Gastrocnemius medialis (tissue), 4 donors: Measurements from ENCODE around the gene TNFSF13. TPM values are rescaled to one million over a fixed set of nuclear protein-coding genes. Genes with fewer than 3 reads are reported as not detected.

Experiments
- ATAC-seq, 2 donors: fragments of 150-250 bp; one replicate each; pipeline ENCODE4 v1.9.1; 2016
- DNase-seq, 2 donors: peaks; one replicate each; pipeline ENCODE4 v3.0.0-alpha.2; 2019
- H3K27ac ChIP-seq, 4 donors: fragments of 200-600 bp; sonication (generic); 1 replicate in 1 of 4; 2 replicates in 3 of 4; pipeline ENCODE4 v1.5.1; 2016 to 2018; ENCODE audit warnings: mild to moderate bottlenecking in 2 of 4, moderate library complexity in 1 of 4
- H3K27me3 ChIP-seq, 3 donors: fragments of 200-600 bp; sonication (generic) in 2 of 3; 1 replicate in 1 of 3; 2 replicates in 2 of 3; pipeline versions ENCODE4 v1.5.1 to v1.6.0; 2016 to 2019; ENCODE audit warnings: mild to moderate bottlenecking in 1 of 3, moderate library complexity in 1 of 3
- H3K36me3 ChIP-seq, 2 donors: fragments of 200-600 bp; sonication (generic) in 1 of 2; one replicate each; pipeline ENCODE4 v1.5.1; 2017 to 2018
- H3K4me1 ChIP-seq, 2 donors: fragments of 200-600 bp; sonication (generic) in 1 of 2; one replicate each; pipeline ENCODE4 v1.5.1; 2016 to 2017; ENCODE audit warnings: mild to moderate bottlenecking in 2 of 2
- H3K4me3 ChIP-seq, 4 donors: fragments of 200-600 bp; sonication (generic) in 3 of 4; 1 replicate in 1 of 4; 2 replicates in 3 of 4; pipeline ENCODE4 v1.5.1; 2016 to 2019; ENCODE audit warnings: mild to moderate bottlenecking in 2 of 4
- H3K9me3 ChIP-seq, 3 donors: fragments of 200-600 bp; sonication (generic) in 2 of 3; 1 replicate in 1 of 3; 2 replicates in 2 of 3; pipeline ENCODE4 v1.5.1; 2016 to 2019
- CTCF ChIP-seq, 5 experiments: fragments of 450-650 bp in 3 of 5; fragments of 200-600 bp in 2 of 5; sonication (generic) in 2 of 5; IDR thresholded peaks in 4 of 5; conservative IDR thresholded peaks in 1 of 5; 1 replicate in 4 of 5; 2 replicates in 1 of 5; pipeline ENCODE4 v1.5.1; 2016 to 2019; ENCODE audit warnings: antibody characterized with exemption in 5 of 5, mild to moderate bottlenecking in 3 of 5, moderate library complexity in 3 of 5
- POLR2A ChIP-seq, 2 donors: fragments of 450-650 bp; IDR thresholded peaks; one replicate each; pipeline ENCODE4 v1.6.1; 2017; ENCODE audit warnings: antibody characterized with exemption in 2 of 2, mild to moderate bottlenecking in 2 of 2, moderate library complexity in 2 of 2
- in situ Hi-C, 4 donors: fragments of 200-750 bp; cut with MboI; loops; one replicate each; pipeline versions ENCODE4 v1.15.0 to v1.8.0; 2017; ENCODE audit warnings: low sequenced_read_pairs in 4 of 4
- intact Hi-C: fragments of 100-400 bp; cut with DNase I; formaldehyde crosslinking; loops from one replicate; pipeline ENCODE4 v1.15.1; 2023; ENCODE audit warnings: low total_unique reads
- total RNA-seq, 4 donors: library from RNA; depleted of rRNA; stranded (reverse); fragments of >200 nt; gene quantifications; one replicate each; pipeline versions ENCODE4 v1.1.0 to v1.2.3, GENCODE V29; 2016

TNFSF13 gene
- total RNA-seq, 4 donors from 2014 or later: 2.8 to 8.4 (median 5.0) TPM

- Histone ChIP-seq H3K4me3 (peak overlapping the region in 2 of 4 donors; percentile 49 to 95), H3K27me3 (no peaks in the 10 kb centered on the region), H3K9me3 (no peaks in the 10 kb centered on the region), H3K27ac (peak overlapping the region; percentile 93 to 96 (median 96)), H3K4me1 (peaks cover 35 to 39% of the 10 kb centered on the region in 2 donors), H3K36me3 (no peaks in the 10 kb centered on the region)
- intact Hi-C loops (no loop called here), in situ Hi-C loops (loop anchor here in 1 of 4 donors (10.0 to 25.0 kb wide), 2 partner anchors 52 to 120 kb away; partner anchors contain the start of genes CHRNB1, FGF11, SPEM2 and SPEM3)
- DNase-seq (no peak), ATAC-seq (no peak)
- no peak for TF ChIP-seq POLR2A (IDR thresholded peaks at IDR 0.05)
- TF ChIP-seq CTCF (IDR thresholded peaks at IDR 0.05 in 4 of 5, conservative IDR thresholded peaks at IDR 0.05 in 1 of 5): no peak
These were observed 1.3 kb upstream of the TNFSF13 start for GRCh38 chr17:7557147-7557764.

GRCh38 chr17:7557775-7558543 lies 591 bp upstream of the TNFSF13 start:
- DNase-seq: peak; percentile 70 to 80
- peak overlapping the region; percentile 46 to 95 (median 48) for H3K4me3 ChIP-seq
- peak overlapping the region; percentile 93 to 96 (median 96) for H3K27ac ChIP-seq
- intact Hi-C loops: no loop called here
- peaks cover 0 to 1% of the 10 kb centered on the region in 2 donors for H3K36me3 ChIP-seq
- TF ChIP-seq POLR2A (IDR thresholded peaks at IDR 0.05): peak; percentile 36 to 49
- TF ChIP-seq CTCF (IDR thresholded peaks at IDR 0.05 in 4 of 5, conservative IDR thresholded peaks at IDR 0.05 in 1 of 5): no peak
- H3K9me3 ChIP-seq: no peaks in the 10 kb centered on the region
- no peaks in the 10 kb centered on the region for H3K27me3 ChIP-seq
- in situ Hi-C loops: loop anchor here in 1 of 4 donors (10.0 to 25.0 kb wide), 2 partner anchors 53 to 121 kb away; partner anchors contain the start of genes CHRNB1, FGF11, SPEM2 and SPEM3
- H3K4me1 ChIP-seq: peaks cover 42 to 46% of the 10 kb centered on the region in 2 donors
- peak; percentile 38 to 46 for ATAC-seq

GRCh38 chr17:7559320-7560171 lies 996 bp downstream of the TNFSF13 start:
- in situ Hi-C loops: loop anchor here in 1 of 4 donors (10.0 to 25.0 kb wide), 3 partner anchors 55 to 215 kb away; partner anchors contain the start of genes CHRNB1, FGF11, SPEM2 and SPEM3
- H3K27ac ChIP-seq: peak overlapping the region; percentile 93 to 96 (median 96)
- peaks cover 48 to 62% of the 10 kb centered on the region in 2 donors for H3K4me1 ChIP-seq
- intact Hi-C loops: loop anchor here (2.0 to 5.0 kb wide), 6 partner anchors 29 to 283 kb away; partner anchors contain the start of genes CHRNB1, FXR2, NEURL4 and TMEM256
- no peaks in the 10 kb centered on the region for H3K27me3 ChIP-seq
- H3K36me3 ChIP-seq: peaks cover 0 to 17% of the 10 kb centered on the region in 2 donors
- H3K9me3 ChIP-seq: no peaks in the 10 kb centered on the region
- no peak for TF ChIP-seq CTCF (IDR thresholded peaks at IDR 0.05 in 4 of 5, conservative IDR thresholded peaks at IDR 0.05 in 1 of 5)
- no peak for TF ChIP-seq POLR2A (IDR thresholded peaks at IDR 0.05)
- DNase-seq (no peak), ATAC-seq (no peak)
- peak overlapping the region; percentile 16 to 95 (median 47) for H3K4me3 ChIP-seq
